Measurements from ENCODE around the gene METTL15. TPM values are rescaled to one million over a fixed set of nuclear protein-coding genes. Genes with fewer than 3 reads are reported as not detected.
"Not testable (repeated sequence)": the region's sequence is repeated elsewhere in the genome, so short reads cannot be mapped to it uniquely, and the experiment has no call there.

Gene METTL15
- total RNA-seq, 2 experiments from 2014 or later = 18.9 to 19.7 TPM

GRCh38 chr11:28133146-28133545, 25.0 kb downstream of the METTL15 start:
- Histone ChIP-seq H2AFZ (ENCODE audit: low read length) (no peak overlapping the region), H3K79me2 (ENCODE audit: insufficient read depth, low read depth, low read length) (no peaks in the 10 kb centered on the region), H3K27ac (ENCODE audit: low read depth, low read length, poor library complexity, severe bottlenecking) (no peak overlapping the region), H3K9me3 (ENCODE audit: low read length) (peaks cover 35% of the 10 kb centered on the region), H3K9me2 (ENCODE audit: insufficient read depth, low read length) (no peaks in the 10 kb centered on the region), H3K36me3 (ENCODE audit: insufficient read depth, low read length) (peaks cover 31% of the 10 kb centered on the region), H3K4me2 (ENCODE audit: low read length) (no peak overlapping the region), H3K4me1 (ENCODE audit: insufficient read depth, low read length, poor library complexity, severe bottlenecking) (no peaks in the 10 kb centered on the region), H4K20me1 (ENCODE audit: insufficient read depth, low read length) (no peaks in the 10 kb centered on the region), H3K4me3 (ENCODE audit: low read depth, low read length, poor library complexity, severe bottlenecking) (no peak overlapping the region)
- TF ChIP-seq EZH2phosphoT487 (IDR thresholded peaks at IDR 0.05; ENCODE audit: borderline replicate concordance, low read depth, low read length) = no peak
- TF ChIP-seq CTCF (conservative IDR thresholded peaks at IDR 0.05; ENCODE audit: low read length) = no peak
- intact Hi-C loops (cut with micrococcal nuclease; ENCODE audit: unreplicated experiment) = no loop called here
- no TSS peak for BruUV-seq (replicated peaks)
- CTCF ChIA-PET (ENCODE audit: unreplicated experiment) = no interaction called here
- DNase-seq (ENCODE audit: low spot score) = no peak
- POLR2A ChIA-PET = no interaction called here

GRCh38 chr11:28136157-28136556, 28.0 kb downstream of the METTL15 start:
- H3K36me3 ChIP-seq (ENCODE audit: insufficient read depth, low read length) = peaks cover 30% of the 10 kb centered on the region
- H3K4me2 ChIP-seq (ENCODE audit: low read length); H3K9me2 ChIP-seq (ENCODE audit: insufficient read depth, low read length); POLR2A ChIA-PET; H4K20me1 ChIP-seq (ENCODE audit: insufficient read depth, low read length); DNase-seq (ENCODE audit: low spot score); H3K27ac ChIP-seq (ENCODE audit: low read depth, low read length, poor library complexity, severe bottlenecking); H2AFZ ChIP-seq (ENCODE audit: low read length); H3K79me2 ChIP-seq (ENCODE audit: insufficient read depth, low read depth, low read length); intact Hi-C loops (cut with micrococcal nuclease; ENCODE audit: unreplicated experiment); H3K4me1 ChIP-seq (ENCODE audit: insufficient read depth, low read length, poor library complexity, severe bottlenecking); CTCF ChIA-PET (ENCODE audit: unreplicated experiment); BruUV-seq (replicated peaks); H3K4me3 ChIP-seq (ENCODE audit: low read depth, low read length, poor library complexity, severe bottlenecking): not testable (repeated sequence)
- peaks cover 49% of the 10 kb centered on the region for H3K9me3 ChIP-seq (ENCODE audit: low read length)

GRCh38 chr11:28137366-28137765, 29.2 kb downstream of the METTL15 start:
- Histone ChIP-seq H3K4me1 (ENCODE audit: insufficient read depth, low read length, poor library complexity, severe bottlenecking) (no peaks in the 10 kb centered on the region), H3K4me3 (ENCODE audit: low read depth, low read length, poor library complexity, severe bottlenecking) (no peak overlapping the region), H3K36me3 (ENCODE audit: insufficient read depth, low read length) (peaks cover 29% of the 10 kb centered on the region), H2AFZ (ENCODE audit: low read length) (no peak overlapping the region), H3K79me2 (ENCODE audit: insufficient read depth, low read depth, low read length) (no peaks in the 10 kb centered on the region), H3K4me2 (ENCODE audit: low read length) (no peak overlapping the region), H4K20me1 (ENCODE audit: insufficient read depth, low read length) (no peaks in the 10 kb centered on the region), H3K9me2 (ENCODE audit: insufficient read depth, low read length) (no peaks in the 10 kb centered on the region), H3K9me3 (ENCODE audit: low read length) (peaks cover 50% of the 10 kb centered on the region), H3K27ac (ENCODE audit: low read depth, low read length, poor library complexity, severe bottlenecking) (no peak overlapping the region)
- TF ChIP-seq EZH2phosphoT487 (IDR thresholded peaks at IDR 0.05; ENCODE audit: borderline replicate concordance, low read depth, low read length) = no peak
- no peak for TF ChIP-seq CTCF (conservative IDR thresholded peaks at IDR 0.05; ENCODE audit: low read length)
- ChIA-PET CTCF (ENCODE audit: unreplicated experiment) (no interaction called here), POLR2A (no interaction called here)
- no peak for DNase-seq (ENCODE audit: low spot score)
- BruUV-seq (replicated peaks) = no TSS peak
- intact Hi-C loops (cut with micrococcal nuclease; ENCODE audit: unreplicated experiment) = no loop called here
